ENCODE measurements around the gene DTX3.

DTX3 gene

GRCh38 chr12:57611827-57612710, 7.4 kb downstream of the DTX3 start:
- TF ChIP-seq CTCF (conservative IDR thresholded peaks at IDR 0.05; ENCODE audit: low read depth, low read length): no peak
- no peak for DNase-seq (ENCODE audit: low read depth)
- peak overlapping the region; percentile 34 for H3K4me3 ChIP-seq (ENCODE audit: low read length)

GRCh38 chr12:57612711-57613426, 8.2 kb downstream of the DTX3 start:
- H3K4me3 ChIP-seq (ENCODE audit: low read length): no peak overlapping the region
- no peak for TF ChIP-seq CTCF (conservative IDR thresholded peaks at IDR 0.05; ENCODE audit: low read depth, low read length)
- DNase-seq (ENCODE audit: low read depth): no peak

- H3K4me3 ChIP-seq (ENCODE audit: low read length): no peak overlapping the region
- DNase-seq (ENCODE audit: low read depth): no peak
- TF ChIP-seq CTCF (conservative IDR thresholded peaks at IDR 0.05; ENCODE audit: low read depth, low read length): no peak
Observed at GRCh38 chr12:57613427-57614109, 8.9 kb downstream of the DTX3 start.

GRCh38 chr12:57614178-57614947, 9.7 kb downstream of the DTX3 start:
- no peak for DNase-seq (ENCODE audit: low read depth)
- TF ChIP-seq CTCF (conservative IDR thresholded peaks at IDR 0.05; ENCODE audit: low read depth, low read length): no peak
- no peak overlapping the region for H3K4me3 ChIP-seq (ENCODE audit: low read length)

GRCh38 chr12:57614948-57615500, 10.4 kb downstream of the DTX3 start:
- no peak overlapping the region for H3K4me3 ChIP-seq (ENCODE audit: low read length)
- no peak for TF ChIP-seq CTCF (conservative IDR thresholded peaks at IDR 0.05; ENCODE audit: low read depth, low read length)
- no peak for DNase-seq (ENCODE audit: low read depth)

- no peak for DNase-seq (ENCODE audit: low read depth)
- no peak for TF ChIP-seq CTCF (conservative IDR thresholded peaks at IDR 0.05; ENCODE audit: low read depth, low read length)
- H3K4me3 ChIP-seq (ENCODE audit: low read length): no peak overlapping the region
Observed at GRCh38 chr12:57615637-57616036, 11.0 kb downstream of the DTX3 start.
